ENCODE results near the gene RNF141. TPM values are rescaled to one million over a fixed set of nuclear protein-coding genes. Genes with fewer than 3 reads are reported as not detected.

Gene RNF141
- total and polyA plus RNA-seq, 2 of the 13 experiments (the other 11 are each of a cell fraction or from before 2014, with no cell fraction given), result 9.3 to 22.4 TPM

DNA sequence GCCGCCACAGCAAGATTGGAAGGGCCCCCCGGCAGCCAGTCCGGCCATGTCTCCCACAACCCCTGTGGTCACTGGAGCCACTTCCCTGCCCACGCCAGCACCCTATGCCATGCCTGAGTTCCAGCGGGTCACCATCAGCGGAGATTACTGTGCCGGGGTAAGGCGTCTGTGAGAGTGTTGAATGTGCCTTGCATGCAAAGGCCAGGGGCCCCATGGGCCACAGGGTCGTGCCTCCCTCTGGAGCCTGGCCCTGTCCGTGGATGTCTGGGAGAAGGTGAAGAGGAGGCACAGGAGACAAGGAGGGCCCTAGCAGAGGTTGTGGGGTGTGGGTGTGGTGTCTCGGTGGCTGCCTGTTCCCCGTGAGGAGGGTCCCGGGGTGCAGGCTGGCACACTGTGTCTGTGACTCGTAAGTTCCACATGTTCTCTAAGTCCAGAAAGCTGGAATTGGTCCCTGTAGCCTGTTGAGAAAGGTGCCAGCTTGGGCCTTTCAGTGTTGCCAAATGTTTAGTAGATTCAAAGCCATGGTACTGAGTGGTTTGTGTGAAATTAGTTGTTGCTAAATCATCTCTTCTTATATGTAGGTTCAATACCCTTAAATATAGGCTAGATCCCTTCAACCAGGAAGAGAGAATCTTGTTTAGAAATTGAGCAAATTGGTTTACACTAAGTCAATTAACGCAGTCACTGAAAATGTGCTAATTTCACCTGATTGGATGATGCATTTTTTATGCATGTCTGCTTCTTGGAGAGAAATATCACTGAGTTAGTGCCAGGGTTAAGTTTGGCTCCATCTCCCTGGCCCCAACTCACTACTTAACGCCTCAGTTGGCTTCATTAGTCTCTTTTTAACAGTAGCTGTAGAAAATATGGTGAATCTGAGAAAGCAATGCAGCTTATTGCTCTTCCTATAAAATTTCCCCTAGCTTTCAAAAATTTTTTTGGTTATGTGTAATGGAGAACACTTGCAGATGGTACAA is 62.1 kb downstream of the RNF141 start (continued):
- TF ChIP-seq, protein P1, sequence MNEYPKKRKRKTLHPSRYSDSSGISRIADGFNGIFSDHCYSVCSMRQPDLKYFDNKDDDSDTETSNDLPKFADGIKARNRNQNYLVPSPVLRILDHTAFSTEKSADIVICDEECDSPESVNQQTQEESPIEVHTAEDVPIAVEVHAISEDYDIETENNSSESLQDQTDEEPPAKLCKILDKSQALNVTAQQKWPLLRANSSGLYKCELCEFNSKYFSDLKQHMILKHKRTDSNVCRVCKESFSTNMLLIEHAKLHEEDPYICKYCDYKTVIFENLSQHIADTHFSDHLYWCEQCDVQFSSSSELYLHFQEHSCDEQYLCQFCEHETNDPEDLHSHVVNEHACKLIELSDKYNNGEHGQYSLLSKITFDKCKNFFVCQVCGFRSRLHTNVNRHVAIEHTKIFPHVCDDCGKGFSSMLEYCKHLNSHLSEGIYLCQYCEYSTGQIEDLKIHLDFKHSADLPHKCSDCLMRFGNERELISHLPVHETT (CRISPR knock-in tag; conservative IDR thresholded peaks at IDR 0.05), result no peak
- TF ChIP-seq, protein P2, sequence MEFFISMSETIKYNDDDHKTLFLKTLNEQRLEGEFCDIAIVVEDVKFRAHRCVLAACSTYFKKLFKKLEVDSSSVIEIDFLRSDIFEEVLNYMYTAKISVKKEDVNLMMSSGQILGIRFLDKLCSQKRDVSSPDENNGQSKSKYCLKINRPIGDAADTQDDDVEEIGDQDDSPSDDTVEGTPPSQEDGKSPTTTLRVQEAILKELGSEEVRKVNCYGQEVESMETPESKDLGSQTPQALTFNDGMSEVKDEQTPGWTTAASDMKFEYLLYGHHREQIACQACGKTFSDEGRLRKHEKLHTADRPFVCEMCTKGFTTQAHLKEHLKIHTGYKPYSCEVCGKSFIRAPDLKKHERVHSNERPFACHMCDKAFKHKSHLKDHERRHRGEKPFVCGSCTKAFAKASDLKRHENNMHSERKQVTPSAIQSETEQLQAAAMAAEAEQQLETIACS (CRISPR knock-in tag; IDR thresholded peaks at IDR 0.05), result no peak
- no peak for TF ChIP-seq ZNF674 (CRISPR knock-in tag; IDR thresholded peaks at IDR 0.05; ENCODE audit: low read depth)

DNA sequence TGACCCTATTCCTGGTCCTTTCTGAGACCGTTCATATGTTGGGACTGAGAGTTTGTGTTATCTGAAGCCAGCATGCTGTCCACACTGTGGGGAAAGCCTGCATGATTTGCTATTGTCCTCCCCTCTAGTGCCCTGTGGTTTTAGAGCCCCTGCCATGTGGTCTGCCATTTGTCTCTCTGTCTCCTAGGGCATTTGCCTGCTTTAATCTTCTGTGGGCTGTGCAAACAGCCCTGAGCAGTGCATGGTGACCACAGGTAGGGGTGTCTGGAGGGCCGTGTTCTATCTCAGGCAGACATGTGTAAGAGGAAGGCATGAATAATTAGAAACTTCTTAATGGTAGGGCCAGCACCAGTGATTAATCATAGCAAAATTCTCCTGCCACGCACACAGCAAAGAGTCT is 62.9 kb downstream of the RNF141 start:
- Histone ChIP-seq H3K4me2 (ENCODE audit: low read depth, low read length) (no peak overlapping the region), H3K27ac (ENCODE audit: extremely low read length, insufficient read depth, low read length) (no peak overlapping the region), H4K20me1 (ENCODE audit: insufficient read depth, low read length) (no peaks in the 10 kb centered on the region), H3K4me1 (ENCODE audit: insufficient read depth, low read length) (no peaks in the 10 kb centered on the region), H2AFZ (ENCODE audit: low read length) (no peak overlapping the region), H3K9me3 (ENCODE audit: low read length) (no peaks in the 10 kb centered on the region), H3K4me3 (replicated peaks in 1 of 3; ENCODE audit: insufficient read depth in 1 of 3, low read depth in 2 of 3, low read length in 3 of 3) (no peak overlapping the region), H3K36me3 (replicated peaks in 1 of 2; ENCODE audit: control insufficient read depth in 1 of 2, insufficient read depth in 2 of 2, low read length in 2 of 2) (no peaks in the 10 kb centered on the region), H3K79me2 (ENCODE audit: insufficient read depth, low read length) (no peaks in the 10 kb centered on the region), H3K9ac (ENCODE audit: insufficient read depth, low read depth, low read length) (no peak overlapping the region), H3K27me3 (ENCODE audit: control insufficient read depth in 1 of 2, insufficient read depth in 2 of 2, low read length in 2 of 2) (no peaks in the 10 kb centered on the region)
- FAIRE-seq (no peak), DNase-seq (ENCODE audit: low spot score) (no peak), ATAC-seq (no peak)
- intact Hi-C loops (cut with micrococcal nuclease; ENCODE audit: unreplicated experiment) (no loop called here), in situ Hi-C loops (cut with HindIII; ENCODE audit: extremely low pct_ligation_motif_present, low pct_unique_long_range_greater_than_20kb) (no loop called here)
- BruUV-seq (replicated peaks), result no TSS peak
- POLR2A ChIA-PET, result no interaction called here
- WGBS (ENCODE audit: low lambda C conversion rate), result 45% methylated on average over 3 of the region's 3 CpGs
- CTCF ChIA-PET (ENCODE audit: low intra/inter-chr PET ratio, low total read pairs), result no interaction called here
- TF ChIP-seq SAP130 (CRISPR knock-in tag; IDR thresholded peaks at IDR 0.05; ENCODE audit: low read depth), result no peak
- no peak for TF ChIP-seq ZNF205 (CRISPR knock-in tag; IDR thresholded peaks at IDR 0.05)
- TF ChIP-seq, protein P3, sequence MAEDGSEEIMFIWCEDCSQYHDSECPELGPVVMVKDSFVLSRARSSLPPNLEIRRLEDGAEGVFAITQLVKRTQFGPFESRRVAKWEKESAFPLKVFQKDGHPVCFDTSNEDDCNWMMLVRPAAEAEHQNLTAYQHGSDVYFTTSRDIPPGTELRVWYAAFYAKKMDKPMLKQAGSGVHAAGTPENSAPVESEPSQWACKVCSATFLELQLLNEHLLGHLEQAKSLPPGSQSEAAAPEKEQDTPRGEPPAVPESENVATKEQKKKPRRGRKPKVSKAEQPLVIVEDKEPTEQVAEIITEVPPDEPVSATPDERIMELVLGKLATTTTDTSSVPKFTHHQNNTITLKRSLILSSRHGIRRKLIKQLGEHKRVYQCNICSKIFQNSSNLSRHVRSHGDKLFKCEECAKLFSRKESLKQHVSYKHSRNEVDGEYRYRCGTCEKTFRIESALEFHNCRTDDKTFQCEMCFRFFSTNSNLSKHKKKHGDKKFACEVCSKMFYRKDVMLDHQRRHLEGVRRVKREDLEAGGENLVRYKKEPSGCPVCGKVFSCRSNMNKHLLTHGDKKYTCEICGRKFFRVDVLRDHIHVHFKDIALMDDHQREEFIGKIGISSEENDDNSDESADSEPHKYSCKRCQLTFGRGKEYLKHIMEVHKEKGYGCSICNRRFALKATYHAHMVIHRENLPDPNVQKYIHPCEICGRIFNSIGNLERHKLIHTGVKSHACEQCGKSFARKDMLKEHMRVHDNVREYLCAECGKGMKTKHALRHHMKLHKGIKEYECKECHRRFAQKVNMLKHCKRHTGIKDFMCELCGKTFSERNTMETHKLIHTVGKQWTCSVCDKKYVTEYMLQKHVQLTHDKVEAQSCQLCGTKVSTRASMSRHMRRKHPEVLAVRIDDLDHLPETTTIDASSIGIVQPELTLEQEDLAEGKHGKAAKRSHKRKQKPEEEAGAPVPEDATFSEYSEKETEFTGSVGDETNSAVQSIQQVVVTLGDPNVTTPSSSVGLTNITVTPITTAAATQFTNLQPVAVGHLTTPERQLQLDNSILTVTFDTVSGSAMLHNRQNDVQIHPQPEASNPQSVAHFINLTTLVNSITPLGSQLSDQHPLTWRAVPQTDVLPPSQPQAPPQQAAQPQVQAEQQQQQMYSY (CRISPR knock-in tag; IDR thresholded peaks at IDR 0.05), result no peak
- no peak for TF ChIP-seq ZKSCAN5 (CRISPR knock-in tag; IDR thresholded peaks at IDR 0.05)
- no peak for TF ChIP-seq FLYWCH1 (CRISPR knock-in tag; IDR thresholded peaks at IDR 0.05)
- TF ChIP-seq ZNF549 (CRISPR knock-in tag; IDR thresholded peaks at IDR 0.05), result no peak
- no peak for TF ChIP-seq PCBP2 (optimal IDR thresholded peaks at IDR 0.05; ENCODE audit: low read depth, low read length, poor library complexity, severe bottlenecking)
- TF ChIP-seq FOXK2 (IDR thresholded peaks at IDR 0.05), result no peak
- TF ChIP-seq, protein P4, sequence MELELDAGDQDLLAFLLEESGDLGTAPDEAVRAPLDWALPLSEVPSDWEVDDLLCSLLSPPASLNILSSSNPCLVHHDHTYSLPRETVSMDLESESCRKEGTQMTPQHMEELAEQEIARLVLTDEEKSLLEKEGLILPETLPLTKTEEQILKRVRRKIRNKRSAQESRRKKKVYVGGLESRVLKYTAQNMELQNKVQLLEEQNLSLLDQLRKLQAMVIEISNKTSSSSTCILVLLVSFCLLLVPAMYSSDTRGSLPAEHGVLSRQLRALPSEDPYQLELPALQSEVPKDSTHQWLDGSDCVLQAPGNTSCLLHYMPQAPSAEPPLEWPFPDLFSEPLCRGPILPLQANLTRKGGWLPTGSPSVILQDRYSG (CRISPR knock-in tag; IDR thresholded peaks at IDR 0.05), result no peak
- no peak for TF ChIP-seq ZNF546 (CRISPR knock-in tag; conservative IDR thresholded peaks at IDR 0.05)
- no peak for TF ChIP-seq ZFP36 (IDR thresholded peaks at IDR 0.05; ENCODE audit: borderline replicate concordance, low read depth, low read length, partially characterized antibody)
